ENCODE data around the gene BMP6.

The BMP6 gene

DNA sequence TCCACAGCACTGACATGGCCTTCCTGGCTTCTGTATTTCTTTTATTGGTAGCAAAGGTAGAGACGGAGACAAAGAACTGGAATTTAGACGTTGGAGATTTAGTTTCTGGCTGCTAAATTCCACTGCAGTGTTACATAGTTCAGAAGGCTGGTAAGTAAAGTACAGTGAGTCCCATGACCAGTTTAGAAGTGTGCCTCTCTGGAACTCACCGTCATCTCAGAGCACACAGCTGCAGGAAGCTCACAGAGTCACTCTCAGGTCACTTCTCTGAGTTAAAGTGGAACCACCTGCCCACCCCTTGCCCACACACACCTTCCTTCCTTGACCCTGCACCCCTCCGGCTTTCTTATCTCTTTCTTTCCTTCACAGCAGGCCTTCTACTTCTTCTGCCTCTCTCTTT is 19.6 kb upstream of the BMP6 start:
- H3K4me3 ChIP-seq (replicated peaks in 1 of 2; ENCODE audit: low read depth in 2 of 2, low read length in 2 of 2), result no peak overlapping the region
- TF ChIP-seq, protein P1, sequence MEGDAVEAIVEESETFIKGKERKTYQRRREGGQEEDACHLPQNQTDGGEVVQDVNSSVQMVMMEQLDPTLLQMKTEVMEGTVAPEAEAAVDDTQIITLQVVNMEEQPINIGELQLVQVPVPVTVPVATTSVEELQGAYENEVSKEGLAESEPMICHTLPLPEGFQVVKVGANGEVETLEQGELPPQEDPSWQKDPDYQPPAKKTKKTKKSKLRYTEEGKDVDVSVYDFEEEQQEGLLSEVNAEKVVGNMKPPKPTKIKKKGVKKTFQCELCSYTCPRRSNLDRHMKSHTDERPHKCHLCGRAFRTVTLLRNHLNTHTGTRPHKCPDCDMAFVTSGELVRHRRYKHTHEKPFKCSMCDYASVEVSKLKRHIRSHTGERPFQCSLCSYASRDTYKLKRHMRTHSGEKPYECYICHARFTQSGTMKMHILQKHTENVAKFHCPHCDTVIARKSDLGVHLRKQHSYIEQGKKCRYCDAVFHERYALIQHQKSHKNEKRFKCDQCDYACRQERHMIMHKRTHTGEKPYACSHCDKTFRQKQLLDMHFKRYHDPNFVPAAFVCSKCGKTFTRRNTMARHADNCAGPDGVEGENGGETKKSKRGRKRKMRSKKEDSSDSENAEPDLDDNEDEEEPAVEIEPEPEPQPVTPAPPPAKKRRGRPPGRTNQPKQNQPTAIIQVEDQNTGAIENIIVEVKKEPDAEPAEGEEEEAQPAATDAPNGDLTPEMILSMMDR (IDR thresholded peaks at IDR 0.05; ENCODE audit: low read depth, low read length), result no peak
- DNase-seq (ENCODE audit: low read depth in 2 of 2), result no peak

DNA sequence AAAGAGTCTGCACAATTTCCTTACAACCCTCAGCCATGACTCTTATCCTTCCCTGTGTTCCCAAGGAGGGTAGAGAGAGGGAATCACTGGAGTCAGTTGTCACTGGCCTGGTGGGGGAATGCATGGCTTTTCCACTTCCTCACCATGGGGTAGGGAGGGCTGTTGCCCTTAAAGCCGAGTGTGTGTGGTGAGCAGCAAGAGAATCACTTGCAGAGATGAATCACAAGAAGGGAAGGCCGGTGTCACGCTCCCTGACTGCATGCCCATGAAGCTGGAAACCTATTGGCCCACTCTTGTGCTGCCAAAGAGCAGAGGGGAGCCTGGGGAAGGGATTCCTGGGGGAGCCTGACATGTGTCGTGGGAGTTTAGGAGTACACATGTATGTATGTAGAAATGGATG is 18.1 kb upstream of the BMP6 start:
- TF ChIP-seq, protein P1 (IDR thresholded peaks at IDR 0.05; ENCODE audit: low read depth, low read length), result no peak
- H3K4me3 ChIP-seq (replicated peaks in 1 of 2; ENCODE audit: low read depth in 2 of 2, low read length in 2 of 2), result no peak overlapping the region
- DNase-seq (ENCODE audit: low read depth in 2 of 2), result peak; percentile 19 to 70

DNA sequence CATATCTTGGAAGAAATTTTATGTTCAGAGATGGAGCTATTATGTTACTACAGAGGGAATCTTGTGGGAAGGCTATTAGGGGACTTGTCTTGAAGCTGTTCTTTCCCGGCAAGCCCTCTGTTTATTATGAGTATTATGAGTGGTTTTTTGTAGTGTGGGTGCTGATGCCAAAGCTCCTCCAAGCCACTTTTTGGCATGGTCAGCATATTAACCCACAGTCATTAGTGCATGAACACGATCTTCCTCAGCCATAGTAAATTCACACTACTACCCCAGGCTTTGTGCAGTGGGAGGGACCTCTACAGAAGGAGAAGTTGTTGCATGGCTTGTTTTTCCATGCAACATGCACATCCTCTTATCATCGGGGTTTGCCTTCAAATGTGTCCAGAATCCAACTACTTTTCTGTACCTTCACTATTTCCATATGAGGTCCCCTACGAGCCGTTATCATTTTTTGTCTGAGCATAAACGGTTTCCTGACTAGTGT is 6.5 kb upstream of the BMP6 start:
- TF ChIP-seq, protein P1 (IDR thresholded peaks at IDR 0.05; ENCODE audit: low read depth, low read length), result no peak
- no peak for DNase-seq (ENCODE audit: low read depth in 2 of 2)
- H3K4me3 ChIP-seq (replicated peaks in 1 of 2; ENCODE audit: low read depth in 2 of 2, low read length in 2 of 2), result no peak overlapping the region

DNA sequence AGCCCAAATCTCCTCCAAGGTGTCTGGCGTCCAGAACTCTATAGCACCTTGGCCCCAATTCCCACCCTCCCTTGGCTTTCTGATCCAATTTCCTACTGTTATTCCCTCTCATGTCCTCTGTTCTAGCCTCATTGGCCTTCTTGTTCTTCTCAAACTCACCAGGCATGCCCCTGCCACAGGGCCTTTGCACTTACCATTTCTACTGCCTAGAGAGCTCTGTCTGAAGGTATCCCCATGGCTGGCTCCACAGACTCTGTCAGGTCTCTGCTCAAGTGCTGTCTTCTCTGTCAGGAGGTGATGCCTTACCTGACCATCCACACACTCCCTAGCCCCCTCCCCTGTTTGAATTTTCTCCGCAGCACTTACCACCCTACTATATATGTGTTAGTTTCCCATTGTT is 5.6 kb upstream of the BMP6 start:
- DNase-seq (ENCODE audit: low read depth in 2 of 2), result no peak
- TF ChIP-seq, protein P1 (IDR thresholded peaks at IDR 0.05; ENCODE audit: low read depth, low read length), result no peak

DNA sequence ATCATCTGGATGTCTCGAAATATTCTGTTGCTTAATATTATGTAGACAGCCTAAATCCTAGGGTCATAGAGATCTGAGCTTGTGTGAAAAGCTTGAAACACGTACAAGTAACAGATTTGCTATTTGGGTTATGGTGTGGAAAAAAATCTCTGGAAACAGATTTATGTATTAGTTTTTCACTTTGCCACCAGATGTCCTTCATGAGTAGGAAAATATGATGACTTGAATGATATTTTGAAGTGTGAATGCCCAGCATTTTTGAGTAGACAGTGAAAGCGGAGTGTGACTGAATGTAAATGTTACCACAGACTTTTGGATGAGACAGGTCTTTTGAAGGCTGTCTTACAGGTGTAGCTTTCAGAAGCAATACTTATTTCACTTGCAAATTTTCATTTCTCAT is 4.2 kb upstream of the BMP6 start:
- H3K4me3 ChIP-seq (replicated peaks in 1 of 2; ENCODE audit: low read depth in 2 of 2, low read length in 2 of 2), result no peak overlapping the region
- TF ChIP-seq, protein P1 (IDR thresholded peaks at IDR 0.05; ENCODE audit: low read depth, low read length), result peak; percentile 34
- peak; percentile 68 to 73 for DNase-seq (ENCODE audit: low read depth in 2 of 2)

More for the DNA sequence above, 5.6 kb upstream of the BMP6 start:
- H3K4me3 ChIP-seq (replicated peaks in 1 of 2; ENCODE audit: low read depth in 2 of 2, low read length in 2 of 2), result no peak overlapping the region

DNA sequence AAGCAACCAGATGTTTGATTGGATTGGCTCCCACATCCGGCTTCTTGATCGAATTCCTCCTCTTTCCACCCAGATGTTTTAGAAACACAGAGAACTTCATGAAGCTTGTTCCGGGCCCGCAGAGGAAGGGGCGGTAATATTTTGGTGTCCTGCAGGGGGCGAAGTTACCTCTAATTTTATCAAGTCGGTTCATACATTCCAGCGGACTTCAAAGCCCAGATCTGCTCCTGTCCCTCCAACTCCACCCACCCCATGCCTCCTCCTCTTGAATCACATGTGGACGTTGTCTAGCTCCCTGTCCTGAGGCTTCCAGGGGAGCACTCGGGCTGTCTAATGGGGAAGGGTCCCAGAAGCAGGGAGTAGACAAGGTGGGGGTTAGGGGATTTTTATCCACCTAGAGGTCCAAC is 2.9 kb upstream of the BMP6 start:
- H3K4me3 ChIP-seq (replicated peaks in 1 of 2; ENCODE audit: low read depth in 2 of 2, low read length in 2 of 2), result no peak overlapping the region
- TF ChIP-seq, protein P1 (IDR thresholded peaks at IDR 0.05; ENCODE audit: low read depth, low read length), result peak; percentile 61
- DNase-seq (ENCODE audit: low read depth in 2 of 2), result peak; percentile 92 to 94

DNA sequence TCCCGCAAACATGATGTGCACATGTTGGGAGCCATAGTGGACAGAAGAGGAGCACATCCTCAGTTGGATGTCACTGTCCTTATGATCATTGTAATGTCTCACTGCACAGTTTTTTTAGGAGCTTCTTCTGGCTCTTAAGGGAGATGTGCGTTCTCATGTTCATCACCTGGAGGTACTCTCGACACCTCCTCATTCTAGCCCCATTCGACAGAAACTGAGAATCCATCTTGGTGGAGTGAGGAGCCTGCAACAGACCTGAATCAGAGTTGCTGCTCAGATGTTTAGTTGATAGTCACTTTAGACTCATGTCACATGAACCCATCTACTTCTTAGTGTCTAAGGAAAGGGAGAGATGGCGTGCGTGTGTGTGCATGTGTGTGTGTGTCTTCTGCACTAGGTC is 2.3 kb upstream of the BMP6 start:
- TF ChIP-seq, protein P1 (IDR thresholded peaks at IDR 0.05; ENCODE audit: low read depth, low read length), result no peak
- no peak for DNase-seq (ENCODE audit: low read depth in 2 of 2)
- H3K4me3 ChIP-seq (replicated peaks in 1 of 2; ENCODE audit: low read depth in 2 of 2, low read length in 2 of 2), result no peak overlapping the region
